GM19397 (cell line): Measurements from ENCODE around the gene LCT.

Experiments
- ATAC-seq: cut with Tn5 transposase; IDR thresholded peaks from one replicate; pipeline ENCODE4 v1.9.1; 2021; ENCODE audit warnings: mild to moderate bottlenecking, moderate library complexity; ENCODE audit not compliant: unreplicated experiment

The LCT gene

DNA sequence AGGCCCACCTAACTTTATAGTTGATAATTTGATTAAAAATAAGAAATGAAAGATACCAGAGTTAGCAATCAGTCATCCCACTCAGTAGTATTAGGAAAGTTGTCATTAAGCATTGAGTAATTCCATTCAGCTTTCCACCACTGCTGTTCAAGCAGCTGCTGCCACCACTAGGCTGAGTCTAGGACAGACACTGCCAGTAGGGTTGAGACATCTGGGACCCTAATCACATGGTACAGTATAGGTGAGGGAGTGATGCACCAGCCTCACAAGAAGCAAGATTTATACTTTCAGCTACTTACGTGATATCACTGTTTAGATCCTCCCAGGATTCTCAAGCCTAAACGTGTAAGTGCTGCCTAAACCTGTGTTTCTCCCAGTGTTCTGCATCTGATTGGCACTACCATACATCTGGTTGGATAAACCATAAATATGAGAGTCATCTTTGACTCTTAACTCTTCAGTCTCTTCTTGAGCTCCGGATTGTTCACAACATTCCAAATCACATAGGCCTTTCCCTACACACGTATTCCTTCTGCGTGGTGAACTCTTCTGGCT is 92.1 kb downstream of the LCT start:
- no peak for ATAC-seq

- no peak for ATAC-seq
These were observed 93.1 kb downstream of the LCT start for GRCh38 chr2:135743860-135744259.

DNA sequence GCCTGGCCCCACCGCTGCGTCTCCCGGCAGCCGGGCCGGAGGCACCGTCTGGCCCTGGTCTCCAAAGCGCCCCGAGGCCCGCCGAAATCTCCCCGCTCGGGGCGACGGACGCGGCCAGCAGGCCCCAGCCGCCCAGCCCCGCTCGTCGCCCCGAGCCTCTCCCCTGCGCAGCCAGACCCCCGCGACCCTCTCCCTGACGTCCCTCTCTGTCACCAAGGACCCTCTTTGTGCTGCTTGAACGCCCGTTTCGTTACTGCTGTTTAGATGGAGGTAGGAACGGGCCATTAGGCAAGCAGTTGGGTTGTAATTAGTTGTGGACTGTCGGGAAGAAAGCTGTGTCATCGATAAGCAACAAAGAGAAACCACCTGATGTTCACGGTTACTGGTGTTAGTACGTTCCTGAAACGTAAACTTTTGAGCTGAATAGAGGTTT is 94.6 kb downstream of the LCT start:
- peak; percentile 18 for ATAC-seq

DNA sequence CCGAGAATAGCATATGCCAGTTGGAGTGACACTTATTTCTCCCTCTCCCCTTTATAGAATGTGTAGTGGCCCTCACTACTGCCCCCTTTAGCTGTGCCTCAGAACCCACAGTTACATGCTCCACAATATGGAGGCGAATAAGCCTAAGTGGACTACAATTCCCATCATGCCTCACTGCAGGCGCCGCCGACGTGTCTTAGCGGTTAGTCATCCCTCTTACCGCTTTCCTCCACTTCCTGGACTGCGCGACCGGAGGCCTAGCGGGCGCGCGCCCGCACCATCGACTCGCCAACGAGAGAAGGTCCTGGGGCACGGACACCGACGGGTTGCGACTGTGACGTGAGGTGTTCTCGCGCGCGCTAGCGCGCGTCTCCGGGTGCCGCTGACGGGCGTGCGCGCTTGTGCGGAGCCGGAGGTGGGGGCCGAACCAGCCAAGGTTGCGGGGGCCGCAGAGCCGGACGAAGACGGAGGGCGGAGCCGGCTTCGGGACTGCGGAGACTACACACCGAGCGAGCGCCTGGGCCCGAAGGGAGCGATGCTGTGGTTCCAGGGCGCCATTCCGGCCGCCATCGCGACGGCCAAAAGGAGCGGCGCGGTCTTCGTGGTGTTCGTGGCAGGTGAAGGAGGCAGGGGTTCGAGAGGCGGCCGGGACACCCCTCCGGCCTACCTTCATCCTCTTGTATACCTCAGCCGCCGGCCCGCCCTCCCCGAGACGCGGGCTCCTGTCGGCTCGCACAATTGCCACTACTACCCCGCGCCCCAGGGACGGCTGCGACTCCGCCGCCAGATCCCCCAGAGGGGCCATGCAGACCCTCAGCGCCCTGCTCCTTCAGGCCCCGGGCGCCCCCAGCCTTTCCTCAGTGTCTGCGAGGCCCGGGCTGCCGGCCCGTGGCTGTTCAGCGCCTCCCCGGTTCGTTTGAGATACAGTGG is 95.3 kb downstream of the LCT start, which contains the start of gene UBXN4:
UBXN4 (plus strand) TSS at position 461 of the 930 bp plus-strand sequence; CDS start at position 536, 75 bp downstream.
- ATAC-seq: peak; percentile 91

- no peak for ATAC-seq
These were observed 96.0 kb downstream of the LCT start for GRCh38 chr2:135741043-135741394.

- ATAC-seq: no peak
These were observed 96.8 kb downstream of the LCT start for GRCh38 chr2:135740206-135740605.
